NCI-H2196 (cell line): ENCODE measurements around the gene MMP24.
A peak's percentile ranks its signal among the peaks of the same experiment; 100 is the strongest.

Source experiments
- DNase-seq: peaks from one replicate; lab custom pipeline; 2025; ENCODE audit not compliant: unreplicated experiment; lab: John Stamatoyannopoulos, UW

Gene MMP24

DNA sequence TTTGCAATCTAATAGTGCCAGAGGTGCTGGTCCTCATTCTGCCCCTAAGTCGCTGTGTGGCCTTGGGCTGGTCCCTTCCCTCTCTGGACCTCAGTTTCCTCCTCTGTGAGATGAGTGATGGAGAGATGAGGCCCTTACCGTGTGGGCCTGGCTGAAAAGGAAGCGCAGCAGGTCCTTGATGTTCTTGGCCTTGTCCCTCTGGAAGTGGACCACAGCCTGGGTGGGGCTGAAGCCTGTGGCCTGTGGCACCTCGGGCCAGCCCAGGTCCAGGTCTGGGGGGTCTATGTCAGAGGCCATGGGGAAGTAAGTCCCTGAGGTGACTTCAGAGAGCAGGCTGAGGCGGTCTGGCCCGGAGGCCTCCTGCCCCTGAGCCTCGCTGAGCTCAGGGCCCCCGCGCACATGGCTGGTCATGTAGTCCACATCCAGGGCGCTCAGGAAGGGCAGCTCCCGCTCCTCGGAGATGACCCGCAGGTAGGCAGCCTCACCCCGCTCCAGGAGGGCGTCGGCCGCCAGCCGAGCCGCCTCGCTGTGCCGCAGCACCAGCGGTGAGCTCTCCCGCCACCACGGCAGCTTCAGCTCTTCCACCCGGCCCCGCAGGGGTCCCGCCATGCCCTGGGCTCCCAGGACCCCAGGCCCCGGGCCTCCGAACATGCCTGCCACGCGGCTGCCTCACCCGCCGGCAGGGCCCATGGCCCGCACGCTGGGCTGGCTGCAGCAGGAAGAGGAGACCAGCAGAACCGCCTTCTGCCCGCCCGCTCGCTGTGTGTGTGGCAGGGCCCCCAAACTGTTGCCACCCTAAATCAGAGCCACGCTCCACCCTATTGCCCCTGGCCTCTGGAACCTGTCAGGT, 65.4 kb downstream of the MMP24 start, which contains the start of gene FAM83C:
FAM83C (minus strand) TSS at position 772 of the 850 bp plus-strand sequence; CDS start at position 651, 121 bp downstream.
- no peak for DNase-seq

- DNase-seq: no peak
Observed at GRCh38 chr20:35292504-35293285, 66.2 kb downstream of the MMP24 start.

DNA sequence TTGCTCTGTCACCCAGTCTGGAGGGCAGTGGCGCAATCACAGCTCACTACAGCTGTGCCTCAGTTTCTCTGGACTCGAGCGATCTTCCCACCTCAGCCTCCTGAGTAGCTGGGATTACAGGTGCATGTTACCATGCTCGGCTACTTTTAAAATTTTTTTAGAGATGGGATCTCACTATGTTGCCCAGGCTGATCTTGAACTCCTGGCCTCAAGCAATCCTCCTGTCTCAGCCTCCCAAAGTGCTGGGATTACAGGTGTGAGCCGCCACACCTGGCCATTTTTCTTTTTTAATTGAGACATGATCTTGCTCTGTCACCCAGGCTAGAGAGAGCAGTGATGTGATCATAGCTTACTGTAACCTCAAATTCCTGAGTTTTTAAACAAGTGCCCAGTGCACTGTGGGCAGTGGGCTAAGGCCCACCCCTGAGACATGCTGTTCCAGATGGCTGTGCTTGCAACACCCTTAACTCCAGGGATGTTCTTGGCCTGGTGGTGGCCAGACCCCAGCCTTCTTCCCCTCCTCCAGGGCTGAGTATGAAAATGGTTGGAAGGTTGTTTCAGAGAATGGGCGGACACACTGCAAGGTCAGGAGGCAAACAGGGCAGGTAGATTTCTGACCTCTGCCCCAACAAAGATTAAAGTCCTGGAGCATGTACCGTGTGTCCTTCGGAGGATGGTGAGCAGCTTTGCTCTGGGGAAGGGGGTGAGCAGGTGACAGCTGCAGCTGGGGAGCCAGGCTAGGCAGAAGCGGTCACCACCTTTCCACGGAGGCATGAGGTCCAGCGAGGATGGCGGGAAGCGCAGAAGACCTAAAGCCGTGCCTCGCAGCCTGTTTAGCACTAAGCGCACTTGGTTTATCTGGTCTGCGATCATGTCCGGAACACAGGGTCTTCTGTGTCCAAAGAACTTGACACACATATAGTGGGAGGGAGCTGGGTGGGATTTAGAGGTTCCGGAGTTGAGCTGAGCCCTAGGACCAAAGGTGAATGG, 67.1 kb downstream of the MMP24 start:
- DNase-seq: no peak

- no peak for DNase-seq
Observed at GRCh38 chr20:35294293-35294685, 67.8 kb downstream of the MMP24 start.

GRCh38 chr20:35295058-35295457, 68.6 kb downstream of the MMP24 start:
- DNase-seq: no peak

GRCh38 chr20:35295674-35296073, 69.2 kb downstream of the MMP24 start:
- DNase-seq: no peak

DNA sequence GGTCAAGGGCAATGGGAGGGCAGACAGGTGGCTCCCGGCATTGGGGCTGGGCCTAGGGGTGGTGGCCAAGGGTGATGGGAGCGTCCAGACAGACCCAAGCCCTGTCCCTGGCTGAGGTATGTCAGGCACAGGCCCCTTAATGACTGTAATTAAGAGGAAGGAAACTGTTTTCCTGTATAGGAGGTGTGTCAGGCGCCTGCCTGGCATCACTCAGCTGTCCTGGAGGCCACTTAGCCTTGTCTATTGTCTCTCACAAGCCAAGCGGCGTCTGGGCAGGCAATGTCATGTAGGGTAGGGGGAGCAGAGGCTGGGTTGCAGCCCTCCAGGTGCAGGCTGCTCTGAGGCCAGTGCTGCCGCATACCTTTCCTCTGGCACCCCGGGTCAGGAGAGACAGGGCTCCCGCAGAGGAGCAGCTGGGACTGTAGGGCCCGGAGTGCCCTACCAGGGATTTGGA, 69.6 kb downstream of the MMP24 start:
- DNase-seq: no peak

- no peak for DNase-seq
Observed at GRCh38 chr20:35297155-35297554, 70.7 kb downstream of the MMP24 start.

GRCh38 chr20:35297740-35298139, 71.2 kb downstream of the MMP24 start:
- DNase-seq: no peak

DNA sequence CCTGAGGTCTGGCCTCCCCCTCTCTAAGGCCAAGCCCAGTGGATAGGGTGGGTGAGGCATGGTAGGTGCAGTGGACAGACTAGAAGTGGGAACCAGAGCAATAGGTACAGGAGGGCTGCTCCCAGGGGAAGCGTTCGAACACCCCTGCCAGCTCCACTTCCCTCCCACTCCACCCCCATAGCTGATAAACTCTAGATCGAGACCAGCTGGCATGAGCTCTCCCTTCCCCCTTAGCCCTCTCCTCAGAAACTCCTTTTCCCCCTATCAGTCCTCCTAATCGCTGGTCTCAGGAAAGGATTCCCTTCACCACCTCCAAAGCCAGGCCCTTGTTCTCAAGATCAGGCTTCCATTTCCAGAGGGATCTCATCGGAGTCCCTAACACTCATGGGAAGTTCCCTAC, 71.8 kb downstream of the MMP24 start:
- DNase-seq: no peak

- no peak for DNase-seq
Observed at GRCh38 chr20:35299780-35300179, 73.3 kb downstream of the MMP24 start.

DNA sequence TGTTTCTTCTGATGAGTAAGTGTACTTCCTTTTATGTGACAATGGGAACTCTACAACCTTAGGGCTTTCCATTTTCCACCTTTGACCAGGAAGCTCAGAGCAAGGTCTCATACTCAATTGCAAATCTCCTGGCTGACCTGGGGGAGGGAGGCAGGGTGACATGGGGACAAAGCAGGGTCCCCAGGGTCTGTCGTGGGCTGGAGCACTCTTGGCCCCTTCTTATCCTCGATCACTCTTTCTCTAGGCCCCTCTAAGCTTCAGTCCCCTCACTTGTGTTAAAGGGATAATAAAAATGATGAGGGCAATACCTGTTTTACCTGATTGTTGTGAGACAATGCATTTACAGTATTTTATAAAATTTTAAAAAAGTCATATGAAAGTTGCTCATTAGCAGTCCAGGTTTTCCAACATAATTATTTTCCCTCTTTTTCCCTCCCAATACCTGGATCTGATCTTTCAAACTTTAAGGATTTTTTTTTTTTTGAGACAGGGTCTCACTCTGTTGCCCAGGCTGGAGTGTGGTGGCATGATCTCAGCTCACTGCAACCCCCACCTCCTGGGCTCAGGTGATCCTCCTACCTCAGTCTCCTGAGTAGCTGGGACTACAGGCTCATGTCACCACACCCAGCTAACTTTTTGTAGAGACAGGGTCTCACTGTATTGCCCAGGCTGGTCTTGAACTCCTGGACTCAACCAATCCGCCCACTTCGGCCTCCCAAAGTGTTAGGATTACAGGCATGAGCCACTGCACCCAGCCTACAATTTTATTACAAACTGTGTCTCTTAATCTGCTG, 74.2 kb downstream of the MMP24 start:
- no peak for DNase-seq

DNA sequence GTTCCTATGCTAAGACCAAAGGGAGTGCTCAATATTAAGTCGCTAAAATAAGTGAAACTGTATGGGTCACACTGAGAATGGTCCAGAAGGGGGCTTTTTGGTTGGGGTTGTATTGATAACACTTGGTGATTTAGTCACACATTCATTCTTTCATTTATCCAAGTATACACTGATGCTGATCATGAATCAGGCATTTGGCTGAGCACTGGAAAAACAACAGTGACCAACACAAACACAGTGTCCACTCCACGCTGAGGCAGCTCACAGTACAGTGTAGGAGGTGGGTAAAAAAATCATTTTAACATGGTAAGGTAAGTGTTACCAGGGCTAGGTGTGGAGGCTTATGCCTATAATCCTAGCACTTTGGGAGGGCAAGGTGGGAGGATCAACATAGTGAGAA, 74.9 kb downstream of the MMP24 start:
- DNase-seq: no peak

- DNase-seq: no peak
Observed at GRCh38 chr20:35302421-35303335, 76.2 kb downstream of the MMP24 start.

- no peak for DNase-seq
Observed at GRCh38 chr20:35303382-35303734, 76.9 kb downstream of the MMP24 start.

DNA sequence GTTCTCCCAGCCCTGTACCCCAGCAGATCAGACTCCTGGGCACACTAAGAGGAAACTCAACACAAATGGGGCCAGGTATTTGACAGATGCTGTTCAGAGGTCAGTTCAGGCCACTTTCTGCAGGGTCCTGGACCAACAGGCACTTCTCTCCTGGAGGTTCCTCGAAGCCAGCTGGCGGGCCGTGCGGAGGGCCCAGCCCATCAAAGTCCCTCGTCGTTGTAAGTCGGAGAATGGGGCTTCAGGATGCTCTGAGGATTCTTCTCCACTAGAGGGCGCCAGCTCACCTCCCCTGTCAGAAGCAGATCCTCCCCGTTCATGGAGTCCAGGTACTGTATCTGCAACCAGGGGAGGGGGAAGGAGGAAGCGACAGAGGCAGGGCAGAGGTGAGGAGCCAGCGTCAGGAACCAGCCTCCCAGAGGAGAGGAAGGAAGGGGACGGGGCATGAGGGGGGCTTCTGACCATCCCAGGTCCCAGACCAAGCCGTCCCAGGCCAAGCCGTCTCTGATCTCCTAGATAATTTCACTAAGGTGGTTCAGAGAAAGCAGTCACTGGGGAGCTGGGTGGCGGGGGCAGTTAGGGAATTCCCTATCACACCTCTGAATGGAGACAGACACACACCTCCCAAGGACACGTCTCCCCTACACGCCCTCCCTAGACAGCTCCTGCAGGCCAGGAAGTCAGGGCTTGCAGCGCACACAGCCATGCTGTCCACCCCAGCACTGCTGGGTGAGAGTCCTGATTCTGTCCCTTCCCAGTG, 77.4 kb downstream of the MMP24 start:
- peak; percentile 97 for DNase-seq

DNA sequence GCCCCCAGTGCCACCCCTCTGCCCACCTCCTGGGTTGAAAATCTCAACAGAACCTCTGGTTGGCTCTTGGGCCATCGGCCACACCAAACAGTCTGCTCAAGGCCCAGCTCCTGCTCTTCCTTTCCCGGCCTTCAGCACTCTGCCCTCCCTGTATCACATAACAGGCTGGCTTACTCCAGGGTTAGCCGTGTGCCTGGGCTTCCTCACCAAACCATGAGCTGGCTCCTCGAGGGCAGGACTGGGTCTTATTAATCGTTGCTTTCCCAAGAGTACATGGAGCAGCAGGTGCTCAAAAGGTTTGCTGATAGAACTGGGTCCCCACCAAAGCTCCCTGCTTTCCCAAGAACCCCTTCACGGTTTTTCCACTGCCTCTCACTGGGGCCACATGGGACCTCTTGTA, 78.5 kb downstream of the MMP24 start:
- DNase-seq: no peak
